Motor neuron (in vitro differentiated cells): ENCODE results near the gene DEFB113. TPM values are rescaled to one million over a fixed set of nuclear protein-coding genes. Genes with fewer than 3 reads are reported as not detected.
A peak's percentile ranks its signal among the peaks of the same experiment; 100 is the strongest.
"Not testable (repeated sequence)": the region's sequence is repeated elsewhere in the genome, so short reads cannot be mapped to it uniquely, and the experiment has no call there.

Experiments
- ATAC-seq, 8 experiments: fragments of 200-7000 bp; cut with Tn5 transposase; replicated peaks in 6 of 8; 2 replicates each; pipeline ENCODE4 v1.8.0; 2021; ENCODE audit warnings: mild to moderate bottlenecking in 8 of 8, moderate library complexity in 8 of 8
- H3K27ac ChIP-seq, 2 donors: fragments of 250-450 bp; sonication (Bioruptor Pico); 2 replicates each; pipeline ENCODE4 v1.9.0; 2021; ENCODE audit warnings: antibody characterized with exemption in 2 of 2, mild to moderate bottlenecking in 2 of 2, moderate library complexity in 1 of 2
- H3K4me1 ChIP-seq, 2 donors: fragments of 250-450 bp; sonication (Bioruptor Pico); replicated peaks in 1 of 2; 2 replicates each; pipeline ENCODE4 v1.6.1; 2021; ENCODE audit warnings: antibody characterized with exemption in 2 of 2, mild to moderate bottlenecking in 2 of 2, moderate library complexity in 1 of 2
- H3K4me3 ChIP-seq, 5 donors: fragments of 250-450 bp; sonication (Bioruptor Pico); 2 replicates each; pipeline ENCODE4 v1.9.0; 2021; ENCODE audit warnings: antibody characterized with exemption in 5 of 5, mild to moderate bottlenecking in 5 of 5, moderate library complexity in 4 of 5
- WGBS, 10 experiments: fragments of 450-650 bp; shearing (Covaris generic); methylation state at CpG; one replicate each; pipeline ENCODE4 v1.0.0; 2022; 5-methylcytosine and 5-hydroxymethylcytosine counted together
- in situ Hi-C, 9 experiments: fragments of 400-800 bp; cut with MboI; loops; one replicate each; pipeline ENCODE4 v1.15.0; 2021; ENCODE audit warnings: low sequenced_read_pairs in 9 of 9, low pct_unique_long_range_greater_than_20kb in 2 of 9; ENCODE audit not compliant: unreplicated experiment in 9 of 9
- total RNA-seq, 8 experiments: library from RNA; unstranded; fragments of 300-600 nt; gene quantifications; 2 replicates each; pipeline versions ENCODE4 v1.2.3 to v1.2.4, GENCODE V29; 2022

The DEFB113 gene
- total RNA-seq, 8 experiments from 2014 or later: not detected

- Histone ChIP-seq H3K4me1 (no peaks in the 10 kb centered on the region), H3K27ac (no peak overlapping the region), H3K4me3 (no peak overlapping the region)
- in situ Hi-C loops: no loop called here
- WGBS, 10 experiments: 0 to 100% (median 40%) methylated on average over 1 of the region's 1 CpG; no CpG with 5 or more reads in 2 of the 10 experiments
- ATAC-seq: no peak
Measured at GRCh38 chr6:49958180-49958579, 11.2 kb downstream of the DEFB113 start.

GRCh38 chr6:49955847-49956246 lies 13.6 kb downstream of the DEFB113 start:
- in situ Hi-C loops: no loop called here
- no peak overlapping the region for H3K4me3 ChIP-seq
- H3K4me1 ChIP-seq: no peaks in the 10 kb centered on the region
- ATAC-seq: no peak
- no peak overlapping the region for H3K27ac ChIP-seq

- Histone ChIP-seq H3K27ac (no peak overlapping the region), H3K4me1 (no peaks in the 10 kb centered on the region), H3K4me3 (no peak overlapping the region)
- no peak for ATAC-seq
- 0 to 80% (median 28%) methylated on average over 1 to 2 of the region's 2 CpGs; no CpG with 5 or more reads in 4 of the 10 experiments for WGBS, 10 experiments
- in situ Hi-C loops: no loop called here
Measured at GRCh38 chr6:49951926-49952325, 17.5 kb downstream of the DEFB113 start.

GRCh38 chr6:49950415-49950751 lies 19.0 kb downstream of the DEFB113 start:
- Histone ChIP-seq H3K4me3 (no peak overlapping the region), H3K4me1 (no peaks in the 10 kb centered on the region), H3K27ac (no peak overlapping the region)
- in situ Hi-C loops: no loop called here
- ATAC-seq: no peak
- 37 to 100% (median 93%) methylated on average over 1 to 2 of the region's 2 CpGs; no CpG with 5 or more reads in 3 of the 10 experiments for WGBS, 10 experiments

GRCh38 chr6:49949062-49949461 lies 20.4 kb downstream of the DEFB113 start:
- WGBS, 10 experiments: 0 to 100% (median 74%) methylated on average over 1 to 4 of the region's 4 CpGs; no CpG with 5 or more reads in 1 of the 10 experiments
- H3K27ac ChIP-seq: no peak overlapping the region
- ATAC-seq: peak in 1 of 8 experiments; percentile 27
- no peaks in the 10 kb centered on the region for H3K4me1 ChIP-seq
- peak overlapping the region in 1 of 5 donors; percentile 0 for H3K4me3 ChIP-seq
- in situ Hi-C loops: no loop called here

- no peak for ATAC-seq
- in situ Hi-C loops: no loop called here
Measured at GRCh38 chr6:49946835-49947234, 22.6 kb downstream of the DEFB113 start.

GRCh38 chr6:49944068-49944467 lies 25.4 kb downstream of the DEFB113 start:
- in situ Hi-C loops, ATAC-seq, H3K4me1 ChIP-seq, H3K27ac ChIP-seq, H3K4me3 ChIP-seq: not testable (repeated sequence)
- WGBS, 10 experiments: 21 to 100% (median 73%) methylated on average over 2 to 3 of the region's 3 CpGs; no CpG with 5 or more reads in 1 of the 10 experiments

More at GRCh38 chr6:49946835-49947234, 22.6 kb downstream of the DEFB113 start:
- Histone ChIP-seq H3K4me1 (no peaks in the 10 kb centered on the region), H3K4me3 (no peak overlapping the region), H3K27ac (no peak overlapping the region)
- 0 to 100% (median 78%) methylated on average over 1 to 2 of the region's 2 CpGs for WGBS, 10 experiments

- 0 to 100% (median 80%) methylated on average over 1 to 3 of the region's 3 CpGs for WGBS, 10 experiments
- peak in 2 of 8 experiments; percentile 30 to 41 for ATAC-seq
- Histone ChIP-seq H3K27ac (no peak overlapping the region), H3K4me3 (no peak overlapping the region), H3K4me1 (no peaks in the 10 kb centered on the region)
- in situ Hi-C loops: no loop called here
Measured at GRCh38 chr6:49939993-49940498, 29.4 kb downstream of the DEFB113 start.

GRCh38 chr6:49937811-49938210 lies 31.6 kb downstream of the DEFB113 start:
- in situ Hi-C loops: no loop called here
- H3K27ac ChIP-seq: no peak overlapping the region
- no peak overlapping the region for H3K4me3 ChIP-seq
- no peak for ATAC-seq
- H3K4me1 ChIP-seq: no peaks in the 10 kb centered on the region

GRCh38 chr6:49937017-49937416 lies 32.4 kb downstream of the DEFB113 start:
- H3K4me3 ChIP-seq: no peak overlapping the region
- WGBS, 10 experiments: 0 to 100% (median 50%) methylated on average over 1 to 2 of the region's 2 CpGs; no CpG with 5 or more reads in 1 of the 10 experiments
- no peak overlapping the region for H3K27ac ChIP-seq
- ATAC-seq: no peak
- in situ Hi-C loops: no loop called here
- no peaks in the 10 kb centered on the region for H3K4me1 ChIP-seq

GRCh38 chr6:49935387-49935786 lies 34.0 kb downstream of the DEFB113 start:
- ATAC-seq: no peak
- H3K4me1 ChIP-seq: no peaks in the 10 kb centered on the region
- 3 to 100% (median 88%) methylated on average over 3 of the region's 3 CpGs; no CpG with 5 or more reads in 1 of the 10 experiments for WGBS, 10 experiments
- in situ Hi-C loops: no loop called here
- no peak overlapping the region for H3K4me3 ChIP-seq
- H3K27ac ChIP-seq: no peak overlapping the region

- H3K27ac ChIP-seq: no peak overlapping the region
- H3K4me3 ChIP-seq: no peak overlapping the region
- in situ Hi-C loops: no loop called here
- no peak for ATAC-seq
- H3K4me1 ChIP-seq: peaks cover 0 to 3% of the 10 kb centered on the region in 2 donors
- 0 to 100% (median 33%) methylated on average over 1 of the region's 1 CpG; no CpG with 5 or more reads in 5 of the 10 experiments for WGBS, 10 experiments
Measured at GRCh38 chr6:49934770-49935169, 34.7 kb downstream of the DEFB113 start.

GRCh38 chr6:49933526-49933925 lies 35.9 kb downstream of the DEFB113 start:
- Histone ChIP-seq H3K4me3 (no peak overlapping the region), H3K4me1 (peaks cover 0 to 3% of the 10 kb centered on the region in 2 donors), H3K27ac (no peak overlapping the region)
- WGBS, 10 experiments: 43 to 93% (median 80%) methylated on average over 2 to 8 of the region's 21 CpGs; no CpG with 5 or more reads in 4 of the 10 experiments
- in situ Hi-C loops: no loop called here
- no peak for ATAC-seq

- in situ Hi-C loops: no loop called here
- ATAC-seq: no peak
Measured at GRCh38 chr6:49929340-49929739, 40.1 kb downstream of the DEFB113 start.

More at GRCh38 chr6:49929340-49929739, 40.1 kb downstream of the DEFB113 start:
- Histone ChIP-seq H3K4me3 (no peak overlapping the region), H3K4me1 (peaks cover 0 to 3% of the 10 kb centered on the region in 2 donors), H3K27ac (no peak overlapping the region)
